Erythroblast (primary cell): ENCODE results near the gene MLLT10.
A peak's percentile ranks its signal among the peaks of the same experiment; 100 is the strongest.

ENCODE experiments used
- GATA1 ChIP-seq: IDR thresholded peaks from 2 replicates; pipeline ENCODE4 v1.6.1; 2011; ENCODE audit warnings: low read depth, mild to moderate bottlenecking, control low read depth, low read length, moderate library complexity
- POLR2A ChIP-seq: IDR thresholded peaks from 2 replicates; pipeline ENCODE4 v1.6.1; 2011; ENCODE audit warnings: mild to moderate bottlenecking, low read length

DNA sequence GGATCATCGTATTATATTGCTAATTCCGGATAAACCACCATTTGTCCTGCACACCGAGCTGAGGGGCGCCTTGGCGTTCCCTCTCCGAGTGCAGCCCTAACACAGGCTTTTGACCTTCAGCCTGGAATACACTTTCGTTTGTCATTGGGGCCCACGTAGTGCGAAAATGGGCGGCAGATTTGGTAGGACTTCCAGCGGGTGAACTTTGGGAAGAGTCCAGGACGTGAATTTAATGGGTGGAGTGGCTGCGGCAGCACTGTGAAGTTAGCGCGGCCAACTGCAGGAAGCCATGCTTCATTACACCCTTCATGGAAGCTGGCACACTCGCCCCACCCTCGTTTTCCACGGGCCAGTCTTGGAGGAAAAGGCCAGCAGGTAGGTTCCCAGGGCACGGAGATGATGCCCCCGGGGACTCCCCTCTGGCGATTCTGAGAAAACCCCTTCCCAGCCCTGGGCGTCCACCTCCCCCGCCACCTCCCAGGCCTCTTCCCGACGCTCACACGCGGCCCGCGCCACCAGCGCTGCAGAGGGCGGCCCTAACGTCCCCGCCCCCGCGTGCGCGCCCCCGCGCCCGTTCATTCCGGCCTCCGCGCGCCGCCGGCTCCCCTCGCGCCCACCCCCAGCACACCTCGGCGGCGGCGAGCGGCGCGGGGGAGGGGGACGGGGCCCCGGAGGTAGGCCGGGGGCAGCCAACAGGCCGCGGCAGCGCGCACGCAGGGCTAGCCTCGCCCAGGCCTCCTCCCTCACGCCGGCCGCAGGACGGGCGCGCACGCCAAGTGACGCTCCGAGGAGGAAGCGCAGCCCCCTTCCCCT, at the start of gene MLLT10:
- TF ChIP-seq POLR2A (peak; percentile 89), GATA1 (no peak)
